H1 (cell line): ENCODE results near the gene PAGE1. TPM values are rescaled to one million over a fixed set of nuclear protein-coding genes. Genes with fewer than 3 reads are reported as not detected.

Experiments used
- CTCF ChIA-PET: fragments of 300-600 bp; sonication (Branson Sonifier 250); formaldehyde crosslinking; loops from one replicate; lab custom pipeline; 2021; ENCODE audit not compliant: partially characterized antibody; lab: Charles Lee
- POLR2A ChIA-PET: fragments of 300-600 bp; sonication (Branson Sonifier 250); formaldehyde crosslinking; loops from one replicate; lab custom pipeline; 2021; ENCODE audit warnings: inconsistent platforms; ENCODE audit not compliant: partially characterized antibody; lab: Charles Lee
- DNase-seq, 2 experiments: peaks; one replicate each; pipeline versions ENCODE4 v3.0.0 to v3.0.0-alpha.2; 2010 to 2022; ENCODE audit warnings: low spot score in 2 of 2, low read depth in 1 of 2, mixed read lengths in 1 of 2
- FAIRE-seq: peaks from 2 replicates; lab custom pipeline; 2011; peaks lifted over from hg19 to GRCh38; lab: Jason Lieb, UNC
- H2AFZ ChIP-seq: 2 replicates; pipeline ENCODE4 v1.8.1; 2012; ENCODE audit warnings: low read length, inconsistent platforms
- H2AK5ac ChIP-seq: 2 replicates; pipeline ENCODE4 v1.6.1; 2013; ENCODE audit warnings: low read depth, low read length
- H2BK120ac ChIP-seq: replicated peaks from 2 replicates; pipeline ENCODE3; 2013; ENCODE audit warnings: low read depth, low read length, inconsistent platforms
- H2BK12ac ChIP-seq: 2 replicates; pipeline ENCODE4 v1.6.1; 2013; ENCODE audit warnings: low read depth, low read length
- H2BK15ac ChIP-seq: 2 replicates; pipeline ENCODE4 v1.6.1; 2013; ENCODE audit warnings: low read length
- H2BK20ac ChIP-seq: 2 replicates; pipeline ENCODE4 v1.6.1; 2013; ENCODE audit warnings: low read length
- H2BK5ac ChIP-seq: 2 replicates; pipeline ENCODE4 v1.6.1; 2013; ENCODE audit warnings: low read depth, low read length
- H3K14ac ChIP-seq: 2 replicates; pipeline ENCODE4 v1.6.1; 2013; ENCODE audit warnings: inconsistent platforms; ENCODE audit not compliant: insufficient read length
- H3K18ac ChIP-seq: 2 replicates; pipeline ENCODE4 v1.6.1; 2013; ENCODE audit warnings: low read length; ENCODE audit errors: extremely low read depth
- H3K23ac ChIP-seq: 2 replicates; pipeline ENCODE4 v1.6.1; 2013; ENCODE audit warnings: inconsistent platforms; ENCODE audit not compliant: insufficient read length
- H3K23me2 ChIP-seq: 2 replicates; pipeline ENCODE4 v1.6.1; 2013; ENCODE audit warnings: low read depth, low read length
- H3K27ac ChIP-seq: 2 replicates; pipeline ENCODE4 v1.6.1; 2011; ENCODE audit warnings: low read depth, low read length, inconsistent platforms
- H3K27me3 ChIP-seq, 4 experiments: replicated peaks in 1 of 4; 1 replicate in 1 of 4; 2 replicates in 3 of 4; pipeline versions ENCODE4 v1.6.1 to v1.8.1; 2011 to 2013; ENCODE audit warnings: low read length in 3 of 4, mild to moderate bottlenecking in 3 of 4, inconsistent platforms in 2 of 4, mixed read lengths in 2 of 4, moderate library complexity in 1 of 4; ENCODE audit not compliant: control insufficient read depth in 3 of 4, insufficient read depth in 3 of 4; ENCODE audit errors: extremely low read depth in 1 of 4
- H3K36me3 ChIP-seq, 4 experiments: 2 replicates each; pipeline versions ENCODE4 v1.6.1 to v1.8.1; 2011 to 2013; ENCODE audit warnings: mild to moderate bottlenecking in 4 of 4, low read length in 3 of 4, moderate library complexity in 2 of 4, control low read depth in 1 of 4, inconsistent platforms in 1 of 4; ENCODE audit not compliant: insufficient read depth in 4 of 4, control insufficient read depth in 2 of 4
- H3K4ac ChIP-seq: replicated peaks from 2 replicates; pipeline ENCODE3; 2013; ENCODE audit warnings: low read length, low read depth, mixed read lengths, inconsistent platforms; ENCODE audit not compliant: insufficient read length
- H3K4me1 ChIP-seq, 4 experiments: replicated peaks in 1 of 4; 1 replicate in 1 of 4; 2 replicates in 3 of 4; pipeline versions ENCODE4 v1.6.1 to v1.8.1; 2011 to 2013; ENCODE audit warnings: low read length in 3 of 4, inconsistent platforms in 2 of 4, mixed read lengths in 1 of 4; ENCODE audit not compliant: insufficient read depth in 4 of 4, control insufficient read depth in 3 of 4
- H3K4me2 ChIP-seq, 2 experiments: 2 replicates each; pipeline versions ENCODE4 v1.6.1 to v1.8.1; 2011 to 2013; ENCODE audit warnings: low read depth in 2 of 2, low read length in 2 of 2, control low read depth in 1 of 2, inconsistent platforms in 1 of 2, mild to moderate bottlenecking in 1 of 2; ENCODE audit not compliant: insufficient read depth in 1 of 2
- H3K4me3 ChIP-seq, 4 experiments: fragments of 200-600, 300-600 bp in 1 of 4; sonication (generic), shearing (Covaris generic), sonication (Bioruptor Twin) in 1 of 4; 2 replicates each; pipeline versions ENCODE4 v1.5.1 to v1.8.1; 2011 to 2016; ENCODE audit warnings: low read length in 4 of 4, low read depth in 3 of 4, control low read depth in 2 of 4, inconsistent platforms in 2 of 4, mild to moderate bottlenecking in 2 of 4, mixed read lengths in 1 of 4, moderate library complexity in 1 of 4; ENCODE audit not compliant: insufficient read depth in 2 of 4; ENCODE audit errors: extremely low read depth in 1 of 4
- H3K56ac ChIP-seq: replicated peaks from 2 replicates; pipeline ENCODE3; 2013; ENCODE audit warnings: low read depth, mild to moderate bottlenecking, mixed read lengths, low read length, inconsistent platforms; ENCODE audit not compliant: insufficient read length
- H3K79me1 ChIP-seq: 2 replicates; pipeline ENCODE4 v1.6.1; 2013; ENCODE audit warnings: low read depth, low read length, control low read depth
- H3K79me2 ChIP-seq, 2 experiments: 2 replicates each; pipeline versions ENCODE4 v1.6.1 to v1.8.1; 2012 to 2013; ENCODE audit warnings: low read length in 2 of 2, mild to moderate bottlenecking in 2 of 2, inconsistent platforms in 1 of 2; ENCODE audit not compliant: insufficient read depth in 2 of 2, control insufficient read depth in 1 of 2
- H3K9ac ChIP-seq, 4 experiments: replicated peaks in 1 of 4; 1 replicate in 1 of 4; 2 replicates in 3 of 4; pipeline versions ENCODE4 v1.6.1 to v1.8.1; 2011 to 2013; ENCODE audit warnings: low read depth in 3 of 4, low read length in 3 of 4, control low read depth in 2 of 4, mild to moderate bottlenecking in 2 of 4, moderate library complexity in 2 of 4, inconsistent platforms in 1 of 4; ENCODE audit errors: extremely low read depth in 1 of 4
- H3K9me3 ChIP-seq, 2 experiments: 2 replicates each; pipeline versions ENCODE4 v1.6.1 to v1.8.1; 2012 to 2013; ENCODE audit warnings: mild to moderate bottlenecking in 2 of 2, moderate library complexity in 2 of 2, control low read depth in 1 of 2, inconsistent platforms in 1 of 2, low read depth in 1 of 2, low read length in 1 of 2, mixed read lengths in 1 of 2; ENCODE audit not compliant: insufficient read depth in 2 of 2
- H4K20me1 ChIP-seq, 2 experiments: replicated peaks in 1 of 2; 2 replicates each; pipeline versions ENCODE3 to v1.8.1; 2011 to 2013; ENCODE audit warnings: inconsistent platforms in 2 of 2, low read length in 2 of 2, mild to moderate bottlenecking in 1 of 2; ENCODE audit not compliant: insufficient read depth in 2 of 2, control insufficient read depth in 1 of 2
- H4K5ac ChIP-seq: 2 replicates; pipeline ENCODE4 v1.6.1; 2013; ENCODE audit warnings: low read length, low read depth, mixed read lengths, inconsistent platforms; ENCODE audit not compliant: insufficient read length
- H4K8ac ChIP-seq: 2 replicates; pipeline ENCODE4 v1.8.0; 2013; ENCODE audit warnings: mild to moderate bottlenecking, moderate library complexity, low read length, inconsistent platforms; ENCODE audit not compliant: insufficient read depth; ENCODE audit errors: extremely low read depth
- H4K91ac ChIP-seq: replicated peaks from 2 replicates; pipeline ENCODE3; 2013; ENCODE audit warnings: low read length, mixed read lengths, inconsistent platforms; ENCODE audit not compliant: insufficient read length
- ASH2L ChIP-seq: fragments of 200-600, 300-600 bp; sonication (generic); IDR thresholded peaks from one replicate; pipeline ENCODE4 v1.7.1; 2017; ENCODE audit warnings: low read length
- BACH1 ChIP-seq: IDR thresholded peaks from 2 replicates; pipeline ENCODE4 v1.6.1; 2012; ENCODE audit warnings: low read length, improper control_type of control experiment
- BRCA1 ChIP-seq: IDR thresholded peaks from 2 replicates; pipeline ENCODE4 v1.6.1; 2012; ENCODE audit warnings: low read depth, low read length, improper control_type of control experiment
- CEBPB ChIP-seq: IDR thresholded peaks from 2 replicates; pipeline ENCODE4 v1.6.1; 2012; ENCODE audit warnings: low read depth, low read length
- FOSL1 ChIP-seq: IDR thresholded peaks from 2 replicates; pipeline ENCODE4 v1.6.1; 2011; ENCODE audit warnings: mild to moderate bottlenecking, low read depth, low read length, moderate library complexity; ENCODE audit not compliant: insufficient read depth
- JUN ChIP-seq: IDR thresholded peaks from 2 replicates; pipeline ENCODE4 v1.6.1; 2011; ENCODE audit warnings: low read depth, mild to moderate bottlenecking, improper control_type of control experiment, low read length
- PHF8 ChIP-seq: fragments of 200-600 bp; sonication (generic); conservative IDR thresholded peaks from 2 replicates; pipeline ENCODE4 v1.7.1; 2012; ENCODE audit warnings: low read depth, mild to moderate bottlenecking, inconsistent platforms, low read length, moderate library complexity
- RFX5 ChIP-seq: IDR thresholded peaks from 2 replicates; pipeline ENCODE4 v1.6.1; 2011; ENCODE audit warnings: low read depth, low read length, improper control_type of control experiment, borderline replicate concordance
- polyA plus RNA-seq, 7 experiments: library from polyadenylated mRNA; depleted of rRNA in 3 of 7; stranded (reverse) in 5 of 7; unstranded in 2 of 7; fragments of >200 nt in 5 of 7; fragments of 200-250 nt in 2 of 7; gene quantifications; 1 replicate in 5 of 7; 2 replicates in 1 of 7; 4 replicates in 1 of 7; pipeline versions ENCODE4 v1.2.1 to v1.2.3, GENCODE V29; 2011 to 2013; ENCODE audit warnings: missing spikeins in 2 of 7, mixed read lengths in 2 of 7
- total RNA-seq: library from RNA; stranded (reverse); fragmentation: NEBNext Ultra II Directional; extraction: Animal tissue kit (Norgen Biotek cat#: 25700); gene quantifications from 2 replicates; pipeline ENCODE4 v1.2.1, GENCODE V29; 2021

Gene PAGE1
- total and polyA plus RNA-seq, 2 of the 8 experiments (the other 6 are each of a cell fraction or from before 2014, with no cell fraction given): not detected

DNA sequence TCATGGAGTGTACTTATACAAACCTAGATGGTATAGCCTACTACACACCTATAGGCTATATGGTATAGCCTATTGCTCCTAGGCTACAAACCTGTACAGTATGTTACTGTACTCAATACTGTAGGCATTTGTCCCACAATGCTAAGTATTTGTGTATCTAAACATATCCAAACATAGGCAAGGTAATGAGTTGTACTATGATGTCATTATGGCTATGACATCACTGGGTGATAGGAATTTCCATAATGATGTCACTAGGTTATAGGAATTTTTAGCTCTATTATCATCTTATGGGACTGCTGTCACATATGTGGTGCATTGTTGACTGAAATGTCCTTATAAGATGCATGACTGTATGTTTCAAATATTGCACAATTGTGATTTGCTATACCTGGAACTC lies 5.5 kb upstream of the PAGE1 start:
- no peak overlapping the region for H2AK5ac ChIP-seq
- H3K27ac ChIP-seq: no peak overlapping the region
- no peak overlapping the region for H3K4me3 ChIP-seq
- H3K9me3 ChIP-seq: no peaks in the 10 kb centered on the region
- no peak overlapping the region for H3K23ac ChIP-seq
- no peaks in the 10 kb centered on the region for H4K20me1 ChIP-seq
- CTCF ChIA-PET: interaction anchor here (1.3 kb wide), 1 partner anchor 218 kb away, joined by 4 read pairs; no protein-coding TSS in a partner anchor
- DNase-seq (no peak), FAIRE-seq (no peak)
- no peak overlapping the region for H2BK5ac ChIP-seq
- H3K79me1 ChIP-seq: no peaks in the 10 kb centered on the region
- H3K9ac ChIP-seq: no peak overlapping the region
- H3K4ac ChIP-seq: no peak overlapping the region
- H3K4me2 ChIP-seq: no peak overlapping the region
- no peak overlapping the region for H2BK15ac ChIP-seq
- no peaks in the 10 kb centered on the region for H3K23me2 ChIP-seq
- POLR2A ChIA-PET: no interaction called here
- H3K27me3 ChIP-seq: no peaks in the 10 kb centered on the region
- TF ChIP-seq JUN: no peak
- TF ChIP-seq FOSL1: no peak
- TF ChIP-seq ASH2L: no peak
- TF ChIP-seq RFX5: no peak
- no peak for TF ChIP-seq CEBPB
- TF ChIP-seq BACH1: no peak
- no peak for TF ChIP-seq PHF8
- TF ChIP-seq BRCA1: no peak
- H3K56ac ChIP-seq: no peak overlapping the region
- no peak overlapping the region for H4K8ac ChIP-seq
- H3K4me1 ChIP-seq: no peaks in the 10 kb centered on the region
- H3K14ac ChIP-seq: no peak overlapping the region
- H2AFZ ChIP-seq: no peak overlapping the region
- no peak overlapping the region for H4K91ac ChIP-seq
- H3K36me3 ChIP-seq: no peaks in the 10 kb centered on the region
- no peak overlapping the region for H2BK20ac ChIP-seq
- no peak overlapping the region for H4K5ac ChIP-seq
- H3K79me2 ChIP-seq: no peaks in the 10 kb centered on the region
- H2BK12ac ChIP-seq: no peak overlapping the region
- H3K18ac ChIP-seq: no peak overlapping the region
- H2BK120ac ChIP-seq: no peak overlapping the region
